Measurements from ENCODE around the gene MT2A.

The MT2A gene

GRCh38 chr16:56583351-56584168 is 24.8 kb upstream of the MT2A start:
- TF ChIP-seq EZH2phosphoT487 (IDR thresholded peaks at IDR 0.05; ENCODE audit: low read depth) = no peak
- no peak for TF ChIP-seq CTCF (IDR thresholded peaks at IDR 0.05; ENCODE audit: low read depth, low read length)
- H3K36me3 ChIP-seq (replicated peaks; ENCODE audit: low read depth, low read length) = no peaks in the 10 kb centered on the region
- H3K27me3 ChIP-seq (ENCODE audit: low read depth, low read length) = peaks cover 4% of the 10 kb centered on the region; the same call in 1 of the 2 replicates
- H3K27ac ChIP-seq (ENCODE audit: low read length) = no peak overlapping the region
- no peak overlapping the region for H3K9ac ChIP-seq (ENCODE audit: low read length)
- no peaks in the 10 kb centered on the region for H3K4me1 ChIP-seq (ENCODE audit: low read length)
- no peaks in the 10 kb centered on the region for H3K9me3 ChIP-seq (ENCODE audit: insufficient read depth, low read length)
- no peaks in the 10 kb centered on the region for H4K20me1 ChIP-seq (ENCODE audit: insufficient read depth, low read length)
- no peak overlapping the region for H2AFZ ChIP-seq (ENCODE audit: low read depth, low read length)
- H3K4me2 ChIP-seq (ENCODE audit: low read length) = no peak overlapping the region
- no peaks in the 10 kb centered on the region for H3K79me2 ChIP-seq (ENCODE audit: low read length)
- H3K4me3 ChIP-seq (ENCODE audit: low read length) = no peak overlapping the region

GRCh38 chr16:56584276-56584675 is 24.1 kb upstream of the MT2A start:
- H3K4me1 ChIP-seq (ENCODE audit: low read length) = no peaks in the 10 kb centered on the region
- no peaks in the 10 kb centered on the region for H3K79me2 ChIP-seq (ENCODE audit: low read length)
- no peaks in the 10 kb centered on the region for H4K20me1 ChIP-seq (ENCODE audit: insufficient read depth, low read length)
- H3K4me2 ChIP-seq (ENCODE audit: low read length) = no peak overlapping the region
- H3K9ac ChIP-seq (ENCODE audit: low read length) = no peak overlapping the region
- H3K27ac ChIP-seq (ENCODE audit: low read length) = no peak overlapping the region
- no peak overlapping the region for H3K4me3 ChIP-seq (ENCODE audit: low read length)
- peaks cover 4% of the 10 kb centered on the region; the same call in 1 of the 2 replicates for H3K27me3 ChIP-seq (ENCODE audit: low read depth, low read length)
- H3K9me3 ChIP-seq (ENCODE audit: insufficient read depth, low read length) = no peaks in the 10 kb centered on the region
- no peak overlapping the region for H2AFZ ChIP-seq (ENCODE audit: low read depth, low read length)
- TF ChIP-seq EZH2phosphoT487 (IDR thresholded peaks at IDR 0.05; ENCODE audit: low read depth) = no peak
- TF ChIP-seq CTCF (IDR thresholded peaks at IDR 0.05; ENCODE audit: low read depth, low read length) = no peak
- H3K36me3 ChIP-seq (replicated peaks; ENCODE audit: low read depth, low read length) = no peaks in the 10 kb centered on the region

GRCh38 chr16:56588781-56589140 is 19.6 kb upstream of the MT2A start:
- no peak overlapping the region for H3K27ac ChIP-seq (ENCODE audit: low read length)
- H3K36me3 ChIP-seq (replicated peaks; ENCODE audit: low read depth, low read length) = no peaks in the 10 kb centered on the region
- H3K9me3 ChIP-seq (ENCODE audit: insufficient read depth, low read length) = no peaks in the 10 kb centered on the region
- no peaks in the 10 kb centered on the region for H4K20me1 ChIP-seq (ENCODE audit: insufficient read depth, low read length)
- no peak overlapping the region for H2AFZ ChIP-seq (ENCODE audit: low read depth, low read length)
- peaks cover 4% of the 10 kb centered on the region; the same call in 1 of the 2 replicates for H3K27me3 ChIP-seq (ENCODE audit: low read depth, low read length)
- no peak overlapping the region for H3K9ac ChIP-seq (ENCODE audit: low read length)
- H3K4me3 ChIP-seq (ENCODE audit: low read length) = no peak overlapping the region
- TF ChIP-seq CTCF (IDR thresholded peaks at IDR 0.05; ENCODE audit: low read depth, low read length) (no peak), EZH2phosphoT487 (IDR thresholded peaks at IDR 0.05; ENCODE audit: low read depth) (no peak)
- H3K4me2 ChIP-seq (ENCODE audit: low read length) = no peak overlapping the region
- peaks cover 5% of the 10 kb centered on the region; the same call in 1 of the 2 replicates for H3K4me1 ChIP-seq (ENCODE audit: low read length)
- H3K79me2 ChIP-seq (ENCODE audit: low read length) = no peaks in the 10 kb centered on the region

GRCh38 chr16:56589141-56590039 is 19.0 kb upstream of the MT2A start, which contains the start of gene MT3:
Gene MT3 (plus strand): TSS chr16:56589528. CDS start chr16:56589591, 63 bp downstream.
- peaks cover 5% of the 10 kb centered on the region; the same call in 1 of the 2 replicates for H3K4me1 ChIP-seq (ENCODE audit: low read length)
- no peak within 1 kb of the TSS for H3K9ac ChIP-seq (ENCODE audit: low read length)
- no peaks in the 10 kb centered on the region for H3K9me3 ChIP-seq (ENCODE audit: insufficient read depth, low read length)
- no peaks in the 10 kb centered on the region for H3K79me2 ChIP-seq (ENCODE audit: low read length)
- no peak within 1 kb of the TSS for H3K4me2 ChIP-seq (ENCODE audit: low read length)
- no peak within 1 kb of the TSS for H2AFZ ChIP-seq (ENCODE audit: low read depth, low read length)
- peaks cover 4% of the 10 kb centered on the region; the same call in 1 of the 2 replicates for H3K27me3 ChIP-seq (ENCODE audit: low read depth, low read length)
- H3K27ac ChIP-seq (ENCODE audit: low read length) = no peak within 1 kb of the TSS
- TF ChIP-seq EZH2phosphoT487 (IDR thresholded peaks at IDR 0.05; ENCODE audit: low read depth) (no peak), CTCF (IDR thresholded peaks at IDR 0.05; ENCODE audit: low read depth, low read length) (no peak)
- H4K20me1 ChIP-seq (ENCODE audit: insufficient read depth, low read length) = no peaks in the 10 kb centered on the region
- H3K4me3 ChIP-seq (ENCODE audit: low read length) = no peak within 1 kb of the TSS
- no peaks in the 10 kb centered on the region for H3K36me3 ChIP-seq (replicated peaks; ENCODE audit: low read depth, low read length)
